ENCODE measurements around the gene PHTF2. TPM values are rescaled to one million over a fixed set of nuclear protein-coding genes. Genes with fewer than 3 reads are reported as not detected.
A peak's percentile ranks its signal among the peaks of the same experiment; 100 is the strongest.
"Not testable (repeated sequence)": the region's sequence is repeated elsewhere in the genome, so short reads cannot be mapped to it uniquely, and the experiment has no call there.

Gene PHTF2
- total and polyA plus RNA-seq, 4 experiments from 2014 or later, result 19.6 to 34.1 (median 29.9) TPM

DNA sequence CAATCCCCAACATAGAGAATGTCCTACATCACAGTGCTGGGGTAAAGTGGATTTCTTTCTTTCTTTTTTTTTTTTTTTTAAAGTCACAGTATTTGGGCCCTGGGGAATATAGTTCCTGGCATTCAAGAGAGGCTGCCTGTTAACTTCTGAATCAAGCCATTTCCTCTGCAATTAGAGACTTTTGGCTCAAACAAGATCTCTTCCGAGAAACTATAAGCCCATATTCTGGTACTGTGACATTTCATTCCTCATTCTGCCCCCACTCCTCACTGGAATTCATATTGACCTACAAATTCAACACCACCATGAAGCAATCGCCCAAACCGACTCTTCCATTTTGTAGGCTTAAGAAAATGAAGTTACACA, 187.4 kb downstream of the PHTF2 start:
- H3K4me1 Mint-ChIP-seq, result peaks cover 0 to 5% (median 2%) of the 10 kb centered on the region in 4 donors
- H3K27ac Mint-ChIP-seq, result no peak overlapping the region
- H3K9me3 Mint-ChIP-seq, result no peaks in the 10 kb centered on the region
- Histone ChIP-seq H3K36me3 (ENCODE audit: insufficient read depth, low read length) (no peaks in the 10 kb centered on the region), H3K4me1 (ENCODE audit: insufficient read depth, low read length) (peaks cover 4% of the 10 kb centered on the region), H3K9me3 (ENCODE audit: control insufficient read depth in 1 of 2, low read length in 2 of 2) (no peaks in the 10 kb centered on the region), H3K27ac (ENCODE audit: low read depth, low read length) (no peak overlapping the region), H3K4me3 (ENCODE audit: low read length in 2 of 2) (no peak overlapping the region), H3K27me3 (ENCODE audit: insufficient read depth, low read length) (no peaks in the 10 kb centered on the region)
- POLR2A ChIA-PET (ENCODE audit: partially characterized antibody), result no interaction called here
- CTCF ChIA-PET (ENCODE audit: partially characterized antibody), result interaction anchor here (0.7 kb wide), 1 partner anchor 34 kb away, joined by 3 read pairs; no protein-coding TSS in a partner anchor
- H3K36me3 Mint-ChIP-seq, result no peaks in the 10 kb centered on the region
- no peak overlapping the region for H3K4me3 Mint-ChIP-seq
- intact Hi-C loops (cut with micrococcal nuclease), result no loop called here
- no peak for DNase-seq
- H3K27me3 Mint-ChIP-seq, result peaks cover 0 to 3% of the 10 kb centered on the region in 2 donors

DNA sequence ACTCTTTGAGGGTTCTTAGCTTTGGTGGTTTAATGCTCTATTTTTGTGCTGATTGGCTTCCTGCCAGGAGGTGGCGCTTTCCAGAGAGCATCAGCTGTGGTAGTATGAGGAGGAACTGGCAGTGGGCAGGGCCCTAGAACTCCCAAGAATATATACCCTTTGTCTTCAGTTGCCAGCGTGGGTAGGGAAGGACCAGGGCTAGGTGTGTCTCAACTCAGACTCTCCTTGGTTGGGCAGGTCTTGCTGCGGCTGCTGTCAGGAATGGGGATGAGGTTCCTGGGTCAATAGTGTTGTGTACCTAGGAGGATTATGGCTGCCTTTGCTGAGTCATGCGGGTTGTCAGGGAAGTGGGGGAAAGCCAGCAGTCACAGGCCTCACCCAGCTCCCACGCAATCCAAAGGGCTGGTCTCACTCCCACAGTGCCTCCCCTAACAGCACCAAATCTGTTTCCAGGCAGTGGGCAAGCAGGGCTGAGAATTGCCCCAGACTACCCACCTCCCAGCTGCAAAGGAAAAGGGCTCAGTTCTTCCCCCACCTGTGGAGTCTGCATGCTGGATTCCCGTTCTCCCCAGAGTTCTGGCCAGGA, 191.5 kb downstream of the PHTF2 start:
- H3K4me1 ChIP-seq (ENCODE audit: insufficient read depth, low read length), result no peaks in the 10 kb centered on the region
- no peaks in the 10 kb centered on the region for H3K36me3 ChIP-seq (ENCODE audit: insufficient read depth, low read length)
- Mint-ChIP-seq H3K27me3 (peaks cover 5% of the 10 kb centered on the region in 2 donors), H3K4me1 (no peaks in the 10 kb centered on the region), H3K36me3 (no peaks in the 10 kb centered on the region), H3K9me3 (no peaks in the 10 kb centered on the region), H3K27ac (no peak overlapping the region), H3K4me3 (no peak overlapping the region)
- ChIA-PET CTCF (ENCODE audit: partially characterized antibody) (interaction anchor here (0.7 to 0.8 kb wide), 2 partner anchors 13 to 30 kb away, joined by 3 read pairs; no protein-coding TSS in a partner anchor), POLR2A (ENCODE audit: partially characterized antibody) (no interaction called here)
- H3K27ac ChIP-seq (ENCODE audit: low read depth, low read length), result no peak overlapping the region
- peak in 1 of 5 donors; percentile 5 for DNase-seq
- intact Hi-C loops (cut with micrococcal nuclease), result no loop called here
- H3K27me3 ChIP-seq (ENCODE audit: insufficient read depth, low read length), result no peaks in the 10 kb centered on the region
- H3K9me3 ChIP-seq (ENCODE audit: control insufficient read depth in 1 of 2, low read length in 2 of 2), result no peaks in the 10 kb centered on the region
- H3K4me3 ChIP-seq (ENCODE audit: low read length in 2 of 2), result no peak overlapping the region

DNA sequence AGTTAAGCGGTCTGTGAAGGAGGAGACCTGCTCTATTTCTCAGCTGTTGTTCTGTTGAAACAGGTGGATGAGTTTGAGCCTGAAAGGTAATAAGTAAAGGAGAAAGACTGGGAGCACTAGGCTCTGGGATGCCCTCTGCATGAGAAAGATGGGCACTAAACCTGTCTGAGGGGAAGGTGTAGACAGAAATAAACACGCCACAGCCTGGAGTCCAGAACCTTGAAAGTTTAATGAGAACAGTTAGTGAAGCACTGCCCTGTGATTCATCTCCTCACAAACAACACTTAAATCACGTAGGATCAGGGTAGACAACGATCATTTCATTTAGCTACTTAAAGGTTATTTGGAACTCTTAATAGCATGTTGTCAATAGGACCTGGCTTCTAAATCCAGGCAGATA, 193.1 kb downstream of the PHTF2 start:
- H3K27ac ChIP-seq (ENCODE audit: low read depth, low read length), result no peak overlapping the region
- no peaks in the 10 kb centered on the region for H3K4me1 Mint-ChIP-seq
- CTCF ChIA-PET (ENCODE audit: partially characterized antibody), result no interaction called here
- POLR2A ChIA-PET (ENCODE audit: partially characterized antibody), result interaction anchor here (0.7 kb wide), 1 partner anchor 808 kb away, joined by 4 read pairs; no protein-coding TSS in a partner anchor
- no peak for DNase-seq
- no peaks in the 10 kb centered on the region for H3K9me3 ChIP-seq (ENCODE audit: control insufficient read depth in 1 of 2, low read length in 2 of 2)
- no peaks in the 10 kb centered on the region for H3K36me3 Mint-ChIP-seq
- H3K36me3 ChIP-seq (ENCODE audit: insufficient read depth, low read length), result no peaks in the 10 kb centered on the region
- H3K27me3 Mint-ChIP-seq, result peaks cover 5% of the 10 kb centered on the region in 2 donors
- no peaks in the 10 kb centered on the region for H3K4me1 ChIP-seq (ENCODE audit: insufficient read depth, low read length)
- H3K4me3 Mint-ChIP-seq, result no peak overlapping the region
- no peaks in the 10 kb centered on the region for H3K9me3 Mint-ChIP-seq
- no peak overlapping the region for H3K27ac Mint-ChIP-seq
- H3K4me3 ChIP-seq (ENCODE audit: low read length in 2 of 2), result no peak overlapping the region
- intact Hi-C loops (cut with micrococcal nuclease), result no loop called here
- H3K27me3 ChIP-seq (ENCODE audit: insufficient read depth, low read length), result no peaks in the 10 kb centered on the region

DNA sequence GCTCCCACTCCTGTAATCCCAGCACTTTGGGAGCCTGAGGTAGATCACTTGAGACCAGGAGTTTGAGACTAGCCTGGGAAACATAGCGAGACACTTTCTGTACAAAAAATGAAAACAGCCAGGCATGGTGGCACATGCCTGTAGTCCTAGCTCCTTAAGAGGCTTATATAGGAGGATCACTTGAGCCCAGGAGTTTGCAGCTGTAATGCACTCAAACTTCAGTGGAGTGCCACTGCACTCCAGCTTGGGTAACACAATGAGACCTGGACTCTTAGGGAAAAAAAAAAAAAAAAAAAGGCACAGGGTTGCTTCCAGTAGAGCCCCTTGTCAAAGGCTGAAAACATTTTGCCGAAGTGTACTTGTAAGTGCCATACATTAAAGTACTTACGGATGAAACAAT, 195.3 kb downstream of the PHTF2 start:
- H3K9me3 Mint-ChIP-seq, result peaks cover 0 to 3% (median 0%) of the 10 kb centered on the region in 8 donors
- H3K36me3 ChIP-seq (ENCODE audit: insufficient read depth, low read length), result no peaks in the 10 kb centered on the region
- no peak overlapping the region for H3K27ac ChIP-seq (ENCODE audit: low read depth, low read length)
- ChIA-PET CTCF (ENCODE audit: partially characterized antibody) (interaction anchor here (1.0 to 1.4 kb wide), 2 partner anchors 11 to 46 kb away, joined by 4 to 5 read pairs; no protein-coding TSS in a partner anchor), POLR2A (ENCODE audit: partially characterized antibody) (no interaction called here)
- H3K27me3 Mint-ChIP-seq, result peaks cover 4 to 5% of the 10 kb centered on the region in 2 donors
- H3K4me3 ChIP-seq (ENCODE audit: low read length in 2 of 2), result no peak overlapping the region
- no peaks in the 10 kb centered on the region for H3K36me3 Mint-ChIP-seq
- no peaks in the 10 kb centered on the region for H3K27me3 ChIP-seq (ENCODE audit: insufficient read depth, low read length)
- intact Hi-C loops (cut with micrococcal nuclease), result no loop called here
- H3K9me3 ChIP-seq (ENCODE audit: control insufficient read depth in 1 of 2, low read length in 2 of 2), result no peaks in the 10 kb centered on the region
- H3K4me3 Mint-ChIP-seq, result no peak overlapping the region
- H3K27ac Mint-ChIP-seq, result no peak overlapping the region
- no peak for DNase-seq
- no peaks in the 10 kb centered on the region for H3K4me1 ChIP-seq (ENCODE audit: insufficient read depth, low read length)
- H3K4me1 Mint-ChIP-seq, result no peaks in the 10 kb centered on the region

DNA sequence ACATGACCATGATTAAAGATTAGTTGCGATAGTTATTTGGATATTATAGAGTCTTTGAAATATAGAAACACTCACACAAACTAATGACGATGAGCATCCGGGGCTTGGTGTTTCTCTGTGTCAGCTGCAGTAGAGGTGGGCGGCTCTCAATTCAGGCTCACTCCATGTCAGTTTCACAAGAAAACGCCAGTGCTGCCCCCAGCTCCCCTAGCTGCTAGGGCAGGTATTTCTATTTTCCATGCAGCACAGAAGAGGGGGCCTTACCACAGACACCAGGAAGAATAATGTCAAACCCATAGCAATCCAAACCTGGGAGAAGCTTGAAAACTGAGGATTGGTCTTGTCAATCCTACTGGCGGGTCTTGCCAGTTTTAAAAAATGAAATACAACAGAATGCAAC, 197.1 kb downstream of the PHTF2 start:
- Histone ChIP-seq H3K36me3 (ENCODE audit: insufficient read depth, low read length) (no peaks in the 10 kb centered on the region), H3K27me3 (ENCODE audit: insufficient read depth, low read length) (no peaks in the 10 kb centered on the region), H3K4me3 (ENCODE audit: low read length in 2 of 2) (no peak overlapping the region), H3K4me1 (ENCODE audit: insufficient read depth, low read length) (no peaks in the 10 kb centered on the region), H3K27ac (ENCODE audit: low read depth, low read length) (no peak overlapping the region), H3K9me3 (ENCODE audit: control insufficient read depth in 1 of 2, low read length in 2 of 2) (no peaks in the 10 kb centered on the region)
- H3K27ac Mint-ChIP-seq, result no peak overlapping the region
- peaks cover 0 to 5% (median under 1%) of the 10 kb centered on the region in 8 donors for H3K9me3 Mint-ChIP-seq
- no peak for DNase-seq
- ChIA-PET POLR2A (ENCODE audit: partially characterized antibody) (no interaction called here), CTCF (ENCODE audit: partially characterized antibody) (no interaction called here)
- H3K4me3 Mint-ChIP-seq, result no peak overlapping the region
- intact Hi-C loops (cut with micrococcal nuclease), result no loop called here
- H3K36me3 Mint-ChIP-seq, result no peaks in the 10 kb centered on the region
- H3K27me3 Mint-ChIP-seq, result peaks cover 5 to 7% of the 10 kb centered on the region in 2 donors
- H3K4me1 Mint-ChIP-seq, result no peaks in the 10 kb centered on the region

DNA sequence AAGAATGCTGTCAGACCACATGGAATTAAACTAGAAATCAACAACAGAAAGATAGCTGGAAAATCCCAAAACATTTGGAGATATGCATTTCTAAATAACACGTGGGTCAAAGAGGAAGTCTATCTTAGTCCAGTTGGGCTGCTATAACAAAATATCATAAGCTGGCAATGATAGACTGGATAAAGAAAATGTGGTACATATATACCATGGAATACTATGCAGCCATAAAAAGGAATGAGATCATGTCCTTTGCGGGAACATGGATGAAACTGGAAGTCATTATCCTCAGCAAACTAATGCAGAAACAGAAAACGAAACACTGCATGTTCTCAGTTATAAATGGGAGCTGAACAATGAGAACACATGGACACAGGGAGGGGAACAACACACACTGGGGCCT, 200.6 kb downstream of the PHTF2 start:
- H3K27ac Mint-ChIP-seq; intact Hi-C loops (cut with micrococcal nuclease); H3K4me3 ChIP-seq (ENCODE audit: low read length in 2 of 2); H3K9me3 ChIP-seq (ENCODE audit: control insufficient read depth in 1 of 2, low read length in 2 of 2); H3K4me1 ChIP-seq (ENCODE audit: insufficient read depth, low read length); DNase-seq; H3K36me3 ChIP-seq (ENCODE audit: insufficient read depth, low read length); H3K27ac ChIP-seq (ENCODE audit: low read depth, low read length); H3K36me3 Mint-ChIP-seq; H3K4me1 Mint-ChIP-seq; H3K4me3 Mint-ChIP-seq; POLR2A ChIA-PET (ENCODE audit: partially characterized antibody); H3K27me3 Mint-ChIP-seq; H3K9me3 Mint-ChIP-seq; H3K27me3 ChIP-seq (ENCODE audit: insufficient read depth, low read length): not testable (repeated sequence)
- CTCF ChIA-PET (ENCODE audit: partially characterized antibody), result interaction anchor here (1.1 kb wide), 1 partner anchor 41 kb away, joined by 3 read pairs; no protein-coding TSS in a partner anchor

DNA sequence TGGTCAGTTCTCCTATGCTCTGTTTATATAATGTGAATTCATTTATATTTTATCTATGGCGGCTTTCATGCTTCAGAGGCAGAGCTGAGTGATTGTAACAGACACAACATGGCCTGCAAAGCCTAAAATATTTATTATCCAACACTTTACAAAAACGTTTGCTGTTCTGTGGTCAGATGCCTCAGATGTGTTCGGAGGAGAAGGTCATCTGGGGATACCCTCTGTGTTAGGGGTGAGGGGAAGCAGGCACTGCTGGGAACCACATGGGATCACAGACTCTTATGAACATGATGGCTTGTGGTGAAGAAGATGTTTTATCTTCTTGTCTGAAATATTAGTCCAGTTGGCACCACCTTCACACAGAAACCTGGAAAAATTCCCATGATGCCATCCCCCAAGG, 203.4 kb downstream of the PHTF2 start:
- ChIA-PET CTCF (ENCODE audit: partially characterized antibody) (no interaction called here), POLR2A (ENCODE audit: partially characterized antibody) (no interaction called here)
- no peaks in the 10 kb centered on the region for H3K36me3 Mint-ChIP-seq
- H3K4me1 Mint-ChIP-seq, result no peaks in the 10 kb centered on the region
- H3K27ac Mint-ChIP-seq, result no peak overlapping the region
- Histone ChIP-seq H3K27me3 (ENCODE audit: insufficient read depth, low read length) (no peaks in the 10 kb centered on the region), H3K4me3 (ENCODE audit: low read length in 2 of 2) (no peak overlapping the region), H3K9me3 (ENCODE audit: control insufficient read depth in 1 of 2, low read length in 2 of 2) (no peaks in the 10 kb centered on the region), H3K4me1 (ENCODE audit: insufficient read depth, low read length) (no peaks in the 10 kb centered on the region), H3K36me3 (ENCODE audit: insufficient read depth, low read length) (no peaks in the 10 kb centered on the region), H3K27ac (ENCODE audit: low read depth, low read length) (no peak overlapping the region)
- H3K9me3 Mint-ChIP-seq, result peaks cover 0 to 7% (median 2%) of the 10 kb centered on the region in 8 donors
- H3K4me3 Mint-ChIP-seq, result no peak overlapping the region
- intact Hi-C loops (cut with micrococcal nuclease), result no loop called here
- DNase-seq, result no peak
- peaks cover 0 to 3% of the 10 kb centered on the region in 2 donors for H3K27me3 Mint-ChIP-seq
